ENCODE results near the gene LCE7A.

LCE7A gene

GRCh38 chr1:152909206-152909605, 49.4 kb downstream of the LCE7A start:
- TF ChIP-seq POLR2AphosphoS5 (IDR thresholded peaks at IDR 0.05; ENCODE audit: low read depth, low read length): no peak
- no peak for TF ChIP-seq REST (IDR thresholded peaks at IDR 0.05; ENCODE audit: insufficient read depth in 1 of 2, low read depth in 2 of 2, low read length in 2 of 2)
- TF ChIP-seq FOXP2 (optimal IDR thresholded peaks at IDR 0.05; ENCODE audit: borderline replicate concordance, extremely low read depth, extremely low read length, insufficient read depth): no peak
- TF ChIP-seq TAF1 (IDR thresholded peaks at IDR 0.05; ENCODE audit: borderline replicate concordance, insufficient read depth, low read length): no peak
